Subcutaneous abdominal adipose tissue (tissue), 5 donors: ENCODE measurements around the gene SPINK9.

Experiments used
- H3K27ac ChIP-seq: one replicate; pipeline ENCODE4 v1.7.0; 2013; ENCODE audit warnings: low read depth, mild to moderate bottlenecking, inconsistent platforms, low read length, moderate library complexity
- H3K27me3 ChIP-seq, 5 donors: one replicate each; pipeline ENCODE4 v1.7.0; 2013; ENCODE audit warnings: low read length in 5 of 5, inconsistent platforms in 1 of 5; ENCODE audit not compliant: control insufficient read depth in 5 of 5, insufficient read depth in 4 of 5
- H3K36me3 ChIP-seq, 5 donors: one replicate each; pipeline ENCODE4 v1.7.0; 2013; ENCODE audit warnings: low read length in 5 of 5; ENCODE audit not compliant: control insufficient read depth in 5 of 5, insufficient read depth in 5 of 5
- H3K4me1 ChIP-seq, 5 donors: one replicate each; pipeline ENCODE4 v1.7.0; 2013; ENCODE audit warnings: low read length in 5 of 5, mild to moderate bottlenecking in 3 of 5, moderate library complexity in 1 of 5; ENCODE audit not compliant: control insufficient read depth in 5 of 5, insufficient read depth in 5 of 5
- H3K4me3 ChIP-seq, 5 donors: one replicate each; pipeline ENCODE4 v1.7.0; 2013; ENCODE audit warnings: low read length in 5 of 5, low read depth in 1 of 5
- H3K9ac ChIP-seq, 5 donors: one replicate each; pipeline ENCODE4 v1.7.0; 2013; ENCODE audit warnings: low read length in 5 of 5, mild to moderate bottlenecking in 4 of 5, moderate library complexity in 3 of 5
- H3K9me3 ChIP-seq, 5 donors: one replicate each; pipeline ENCODE4 v1.7.0; 2013; ENCODE audit warnings: low read length in 5 of 5; ENCODE audit not compliant: control insufficient read depth in 5 of 5
- donor health status: healthy.
- donor health status: healthy.
- donor health status: healthy.
- donor health status: healthy.
- donor health status: healthy.

SPINK9 gene

GRCh38 chr5:148383564-148384379 is 48.4 kb downstream of the SPINK9 start, which contains the start of gene FBXO38:
Gene FBXO38, plus strand, starts transcription at chr5:148383958. Its CDS starts 10,819 bp downstream, at chr5:148394777.
- Histone ChIP-seq H3K36me3 (peaks cover 0 to 5% (median 2%) of the 10 kb centered on the region in 5 donors), H3K9ac (peak within 1 kb of the TSS; percentile 89 to 100 (median 97)), H3K4me3 (peak within 1 kb of the TSS; percentile 76 to 98 (median 87)), H3K4me1 (peaks cover 5 to 35% (median 31%) of the 10 kb centered on the region in 5 donors), H3K27me3 (no peaks in the 10 kb centered on the region), H3K9me3 (no peaks in the 10 kb centered on the region), H3K27ac (peak within 1 kb of the TSS; percentile 86)

DNA sequence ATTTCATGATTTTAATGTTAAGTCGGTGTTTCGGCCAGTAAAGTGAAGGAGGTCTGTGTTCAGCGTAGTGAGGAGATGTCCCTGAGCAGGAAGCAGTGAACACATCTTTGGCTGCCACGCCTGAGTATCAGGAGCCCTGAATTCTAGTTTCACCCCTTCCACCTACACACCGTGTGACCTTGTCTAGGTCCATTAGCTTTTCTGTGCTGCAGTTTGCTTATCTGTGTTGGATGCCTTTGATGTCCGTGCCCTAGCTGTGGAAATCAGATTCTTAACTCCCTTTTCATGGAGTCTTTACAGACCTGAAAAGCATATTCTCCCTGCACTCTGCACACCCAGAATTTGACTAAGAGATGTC is 49.0 kb downstream of the SPINK9 start:
- Histone ChIP-seq H3K4me1 (peaks cover 5 to 35% (median 31%) of the 10 kb centered on the region in 5 donors), H3K27me3 (no peaks in the 10 kb centered on the region), H3K27ac (peak overlapping the region; percentile 86), H3K36me3 (peaks cover 0 to 5% (median 4%) of the 10 kb centered on the region in 5 donors), H3K4me3 (peak overlapping the region; percentile 76 to 98 (median 87)), H3K9me3 (no peaks in the 10 kb centered on the region), H3K9ac (peak overlapping the region; percentile 89 to 100 (median 97))

- peak overlapping the region in 3 of 5 donors; percentile 87 to 98 (median 93) for H3K4me3 ChIP-seq
- H3K9ac ChIP-seq, result peak overlapping the region in 4 of 5 donors; percentile 11 to 100 (median 98)
- peaks cover 0 to 5% (median 4%) of the 10 kb centered on the region in 5 donors for H3K36me3 ChIP-seq
- peaks cover 5 to 35% (median 31%) of the 10 kb centered on the region in 5 donors for H3K4me1 ChIP-seq
- no peaks in the 10 kb centered on the region for H3K9me3 ChIP-seq
- no peaks in the 10 kb centered on the region for H3K27me3 ChIP-seq
- H3K27ac ChIP-seq, result no peak overlapping the region
Observed at GRCh38 chr5:148385094-148385493, 49.7 kb downstream of the SPINK9 start.

- Histone ChIP-seq H3K4me1 (peaks cover 5 to 37% (median 32%) of the 10 kb centered on the region in 5 donors), H3K27ac (no peak overlapping the region)
Observed at GRCh38 chr5:148386041-148386440, 50.7 kb downstream of the SPINK9 start.

DNA sequence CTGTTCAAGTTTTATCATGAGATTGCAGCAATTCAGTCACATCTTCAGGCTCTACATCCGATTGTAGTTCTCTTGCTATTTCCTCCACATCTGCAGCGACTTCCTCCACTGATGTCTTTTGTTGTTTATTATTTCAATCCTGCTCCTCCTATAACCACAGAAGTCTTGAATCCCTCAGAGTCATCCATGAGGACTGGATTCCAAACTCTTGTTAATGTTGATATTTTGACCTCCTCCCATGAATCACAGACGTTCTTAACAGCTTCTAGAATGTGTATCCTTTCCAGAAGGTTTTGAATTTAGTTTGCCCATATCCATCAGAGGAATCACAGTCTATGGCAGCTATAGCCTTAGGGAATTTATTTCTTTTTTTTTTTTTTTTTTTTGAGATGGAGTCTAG is 52.0 kb downstream of the SPINK9 start:
- Histone ChIP-seq H3K4me3 (no peak overlapping the region), H3K9me3 (no peaks in the 10 kb centered on the region), H3K27ac (no peak overlapping the region), H3K27me3 (no peaks in the 10 kb centered on the region), H3K9ac (no peak overlapping the region), H3K4me1 (peaks cover 5 to 39% (median 36%) of the 10 kb centered on the region in 5 donors), H3K36me3 (peaks cover 0 to 5% (median 4%) of the 10 kb centered on the region in 5 donors)

More at GRCh38 chr5:148386041-148386440, 50.7 kb downstream of the SPINK9 start:
- no peak overlapping the region for H3K4me3 ChIP-seq
- H3K9me3 ChIP-seq, result no peaks in the 10 kb centered on the region
- H3K27me3 ChIP-seq, result no peaks in the 10 kb centered on the region
- H3K36me3 ChIP-seq, result peaks cover 0 to 5% (median 4%) of the 10 kb centered on the region in 5 donors
- peak overlapping the region in 1 of 5 donors; percentile 6 for H3K9ac ChIP-seq

DNA sequence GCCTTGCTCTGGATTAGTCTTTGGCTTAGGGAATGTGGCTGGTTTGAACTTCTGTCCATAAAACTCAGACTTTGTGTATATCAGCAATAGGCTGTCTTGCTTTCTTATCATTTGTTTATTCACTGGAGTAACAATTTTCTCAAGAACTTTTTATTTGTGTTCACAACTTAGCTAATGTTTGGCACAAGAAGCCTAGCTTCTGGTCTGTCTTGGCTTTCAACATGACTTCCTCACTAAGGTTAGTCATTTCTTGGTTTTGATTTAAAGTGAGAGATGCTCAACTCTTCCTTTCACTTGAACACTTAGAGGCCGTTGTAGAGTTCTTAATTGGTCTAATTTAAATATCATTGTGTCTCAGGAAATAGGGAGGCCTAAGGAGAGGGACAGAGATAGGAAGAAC is 53.3 kb downstream of the SPINK9 start:
- Histone ChIP-seq H3K27me3 (no peaks in the 10 kb centered on the region), H3K4me3 (no peak overlapping the region), H3K4me1 (peaks cover 5 to 30% (median 28%) of the 10 kb centered on the region in 5 donors), H3K36me3 (peaks cover 0 to 10% (median 5%) of the 10 kb centered on the region in 5 donors), H3K9ac (no peak overlapping the region), H3K9me3 (no peaks in the 10 kb centered on the region), H3K27ac (no peak overlapping the region)
